Medulla oblongata (tissue), 1 donor: ENCODE measurements around the gene HORMAD2.
A peak's percentile ranks its signal among the peaks of the same experiment; 100 is the strongest.

Source experiments
- DNase-seq: peaks from one replicate; pipeline ENCODE4 v3.0.0-alpha.2; 2015; ENCODE audit errors: extremely low spot score

Gene HORMAD2

GRCh38 chr22:30105483-30105882 lies 25.2 kb downstream of the HORMAD2 start:
- DNase-seq: no peak

GRCh38 chr22:30113494-30113893 lies 33.2 kb downstream of the HORMAD2 start:
- peak; percentile 6 for DNase-seq

- DNase-seq: no peak
Observed at GRCh38 chr22:30114361-30114760, 34.1 kb downstream of the HORMAD2 start.

- DNase-seq: no peak
Observed at GRCh38 chr22:30115705-30116104, 35.4 kb downstream of the HORMAD2 start.

- peak; percentile 3 for DNase-seq
Observed at GRCh38 chr22:30116362-30117117, 36.3 kb downstream of the HORMAD2 start.

GRCh38 chr22:30117256-30117655 lies 37.0 kb downstream of the HORMAD2 start:
- DNase-seq: no peak

GRCh38 chr22:30118291-30118690 lies 38.0 kb downstream of the HORMAD2 start:
- DNase-seq: no peak

- DNase-seq: no peak
Observed at GRCh38 chr22:30121960-30122359, 41.7 kb downstream of the HORMAD2 start.

GRCh38 chr22:30123463-30123862 lies 43.2 kb downstream of the HORMAD2 start:
- no peak for DNase-seq

GRCh38 chr22:30127749-30128166 lies 47.5 kb downstream of the HORMAD2 start:
- no peak for DNase-seq

- DNase-seq: no peak
Observed at GRCh38 chr22:30128511-30128910, 48.2 kb downstream of the HORMAD2 start.

GRCh38 chr22:30129636-30130035 lies 49.4 kb downstream of the HORMAD2 start:
- DNase-seq: no peak

GRCh38 chr22:30132290-30132996 lies 52.2 kb downstream of the HORMAD2 start:
- DNase-seq: no peak

- no peak for DNase-seq
Observed at GRCh38 chr22:30140414-30140813, 60.1 kb downstream of the HORMAD2 start.

- no peak for DNase-seq
Observed at GRCh38 chr22:30143265-30143664, 63.0 kb downstream of the HORMAD2 start.

- no peak for DNase-seq
Observed at GRCh38 chr22:30144391-30144790, 64.1 kb downstream of the HORMAD2 start.

- DNase-seq: no peak
Observed at GRCh38 chr22:30150212-30150611, 69.9 kb downstream of the HORMAD2 start.

GRCh38 chr22:30158277-30158676 lies 78.0 kb downstream of the HORMAD2 start:
- DNase-seq: no peak

- no peak for DNase-seq
Observed at GRCh38 chr22:30158744-30159500, 78.7 kb downstream of the HORMAD2 start.

- DNase-seq: peak; percentile 66
Observed at GRCh38 chr22:30159561-30160353, 79.5 kb downstream of the HORMAD2 start.

GRCh38 chr22:30161051-30161469 lies 80.8 kb downstream of the HORMAD2 start:
- no peak for DNase-seq

GRCh38 chr22:30167296-30167695 lies 87.0 kb downstream of the HORMAD2 start:
- DNase-seq: no peak
